Measurements from ENCODE around the gene TYRO3.

DNA sequence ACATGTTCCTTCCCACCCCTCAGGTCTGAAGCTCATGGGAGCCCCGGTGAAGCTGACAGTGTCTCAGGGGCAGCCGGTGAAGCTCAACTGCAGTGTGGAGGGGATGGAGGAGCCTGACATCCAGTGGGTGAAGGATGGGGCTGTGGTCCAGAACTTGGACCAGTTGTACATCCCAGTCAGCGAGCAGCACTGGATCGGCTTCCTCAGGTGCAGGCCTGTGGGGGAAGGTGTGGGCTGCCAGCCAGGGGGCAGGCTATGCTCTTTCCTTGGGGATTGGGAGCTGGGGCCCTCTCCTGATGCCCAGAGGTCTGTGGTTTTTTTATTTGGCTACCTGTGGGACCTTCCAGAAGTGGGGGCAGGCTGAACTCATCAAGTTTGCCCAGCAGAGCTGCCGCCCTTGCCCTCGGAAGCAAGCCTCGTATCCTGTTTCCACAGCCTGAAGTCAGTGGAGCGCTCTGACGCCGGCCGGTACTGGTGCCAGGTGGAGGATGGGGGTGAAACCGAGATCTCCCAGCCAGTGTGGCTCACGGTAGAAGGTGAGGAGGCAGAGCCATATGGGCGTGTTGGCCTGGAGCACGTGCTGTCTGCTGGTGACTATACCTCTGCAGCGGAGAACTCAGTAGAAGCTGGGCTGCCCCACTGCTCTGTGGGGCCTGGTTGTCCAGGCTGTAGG lies 2.2 kb downstream of the TYRO3 start:
- TF ChIP-seq, protein P1, sequence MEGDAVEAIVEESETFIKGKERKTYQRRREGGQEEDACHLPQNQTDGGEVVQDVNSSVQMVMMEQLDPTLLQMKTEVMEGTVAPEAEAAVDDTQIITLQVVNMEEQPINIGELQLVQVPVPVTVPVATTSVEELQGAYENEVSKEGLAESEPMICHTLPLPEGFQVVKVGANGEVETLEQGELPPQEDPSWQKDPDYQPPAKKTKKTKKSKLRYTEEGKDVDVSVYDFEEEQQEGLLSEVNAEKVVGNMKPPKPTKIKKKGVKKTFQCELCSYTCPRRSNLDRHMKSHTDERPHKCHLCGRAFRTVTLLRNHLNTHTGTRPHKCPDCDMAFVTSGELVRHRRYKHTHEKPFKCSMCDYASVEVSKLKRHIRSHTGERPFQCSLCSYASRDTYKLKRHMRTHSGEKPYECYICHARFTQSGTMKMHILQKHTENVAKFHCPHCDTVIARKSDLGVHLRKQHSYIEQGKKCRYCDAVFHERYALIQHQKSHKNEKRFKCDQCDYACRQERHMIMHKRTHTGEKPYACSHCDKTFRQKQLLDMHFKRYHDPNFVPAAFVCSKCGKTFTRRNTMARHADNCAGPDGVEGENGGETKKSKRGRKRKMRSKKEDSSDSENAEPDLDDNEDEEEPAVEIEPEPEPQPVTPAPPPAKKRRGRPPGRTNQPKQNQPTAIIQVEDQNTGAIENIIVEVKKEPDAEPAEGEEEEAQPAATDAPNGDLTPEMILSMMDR (IDR thresholded peaks at IDR 0.05), result no peak
- no peak for TF ChIP-seq POLR2A (IDR thresholded peaks at IDR 0.05)
- no peak for TF ChIP-seq EP300 (IDR thresholded peaks at IDR 0.05)
